ENCODE measurements around the gene CNOT11.
"Not testable (repeated sequence)": the region's sequence is repeated elsewhere in the genome, so short reads cannot be mapped to it uniquely, and the experiment has no call there.

Gene CNOT11

GRCh38 chr2:101311696-101312017, 59.0 kb downstream of the CNOT11 start:
- no peak for DNase-seq

- DNase-seq = not testable (repeated sequence)
Observed at GRCh38 chr2:101316568-101316967, 63.9 kb downstream of the CNOT11 start.
